Cardiac muscle cell (in vitro differentiated cells and primary cell): ENCODE data around the gene LRIT1. TPM values are rescaled to one million over a fixed set of nuclear protein-coding genes. Genes with fewer than 3 reads are reported as not detected.

Experiments
- DNase-seq, 2 donors: peaks; one replicate each; pipeline versions ENCODE4 v3.0.0 to v3.0.0-alpha.2; 2010 to 2017; ENCODE audit warnings: low read depth in 1 of 2, low spot score in 1 of 2
- H3K27ac ChIP-seq: fragments of 200-600 bp; sonication (generic); 2 replicates; pipeline ENCODE4 v1.5.1; 2016
- H3K27me3 ChIP-seq: fragments of 200-600 bp; sonication (generic); 2 replicates; pipeline ENCODE4 v1.6.0; 2016; ENCODE audit warnings: control low read depth
- H3K36me3 ChIP-seq: fragments of 200-600 bp; sonication (generic); 2 replicates; pipeline ENCODE4 v1.5.1; 2016; ENCODE audit warnings: control low read depth
- H3K4me1 ChIP-seq: fragments of 200-600 bp; sonication (generic); 2 replicates; pipeline ENCODE4 v1.8.1; 2017; ENCODE audit warnings: low read depth, mild to moderate bottlenecking, mixed run types
- H3K4me3 ChIP-seq: fragments of 200-600 bp; sonication (generic); 2 replicates; pipeline ENCODE4 v1.5.1; 2016; ENCODE audit warnings: mild to moderate bottlenecking
- H3K9me3 ChIP-seq: fragments of 200-600 bp; sonication (generic); 2 replicates; pipeline ENCODE4 v1.5.1; 2017; ENCODE audit warnings: low read depth, mild to moderate bottlenecking, control low read depth
- polyA plus RNA-seq: library from polyadenylated mRNA; unstranded; fragments of >200 nt; fragmentation: Nextera tagmentation; extraction: Ambion mirVana; gene quantifications from 2 replicates; pipeline ENCODE4 v1.2.1, GENCODE V29; 2016
- total RNA-seq: library from RNA; depleted of rRNA; stranded (reverse); fragments of >200 nt; gene quantifications from 2 replicates; pipeline ENCODE4 v1.2.3, GENCODE V29; 2016
- TF ChIP-seq, protein P1 (sequence below): IDR thresholded peaks from 2 replicates; pipeline ENCODE4 v1.5.1; 2012; ENCODE audit warnings: low read depth, mild to moderate bottlenecking, low read length

Gene LRIT1
- total and polyA plus RNA-seq, 2 experiments from 2014 or later = not detected

DNA sequence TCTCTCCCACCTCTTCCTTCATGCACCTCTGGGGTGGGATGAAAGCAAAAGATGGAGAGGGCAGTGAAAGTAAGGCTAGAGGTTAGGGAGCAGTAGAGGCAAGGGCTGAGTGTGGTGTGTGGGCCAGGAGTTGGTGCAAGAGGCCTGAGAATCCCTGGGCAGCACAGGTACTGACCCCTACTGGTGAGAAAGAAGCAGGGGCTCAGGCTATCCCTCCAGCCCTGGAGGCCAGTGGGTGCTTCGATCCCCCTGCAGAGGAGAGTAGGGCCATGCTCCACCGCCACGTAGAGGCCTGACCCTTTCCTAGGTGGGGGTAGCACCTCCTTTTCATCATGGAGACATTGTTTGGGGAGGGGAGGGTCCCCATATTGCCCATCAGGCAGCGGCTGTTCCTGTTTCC lies 37.2 kb downstream of the LRIT1 start:
- TF ChIP-seq, protein P1, sequence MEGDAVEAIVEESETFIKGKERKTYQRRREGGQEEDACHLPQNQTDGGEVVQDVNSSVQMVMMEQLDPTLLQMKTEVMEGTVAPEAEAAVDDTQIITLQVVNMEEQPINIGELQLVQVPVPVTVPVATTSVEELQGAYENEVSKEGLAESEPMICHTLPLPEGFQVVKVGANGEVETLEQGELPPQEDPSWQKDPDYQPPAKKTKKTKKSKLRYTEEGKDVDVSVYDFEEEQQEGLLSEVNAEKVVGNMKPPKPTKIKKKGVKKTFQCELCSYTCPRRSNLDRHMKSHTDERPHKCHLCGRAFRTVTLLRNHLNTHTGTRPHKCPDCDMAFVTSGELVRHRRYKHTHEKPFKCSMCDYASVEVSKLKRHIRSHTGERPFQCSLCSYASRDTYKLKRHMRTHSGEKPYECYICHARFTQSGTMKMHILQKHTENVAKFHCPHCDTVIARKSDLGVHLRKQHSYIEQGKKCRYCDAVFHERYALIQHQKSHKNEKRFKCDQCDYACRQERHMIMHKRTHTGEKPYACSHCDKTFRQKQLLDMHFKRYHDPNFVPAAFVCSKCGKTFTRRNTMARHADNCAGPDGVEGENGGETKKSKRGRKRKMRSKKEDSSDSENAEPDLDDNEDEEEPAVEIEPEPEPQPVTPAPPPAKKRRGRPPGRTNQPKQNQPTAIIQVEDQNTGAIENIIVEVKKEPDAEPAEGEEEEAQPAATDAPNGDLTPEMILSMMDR = peak; percentile 36
- Histone ChIP-seq H3K27ac (no peak overlapping the region), H3K4me3 (no peak overlapping the region), H3K4me1 (no peaks in the 10 kb centered on the region), H3K27me3 (peaks cover 17% of the 10 kb centered on the region), H3K9me3 (no peaks in the 10 kb centered on the region), H3K36me3 (no peaks in the 10 kb centered on the region)
- no peak for DNase-seq

DNA sequence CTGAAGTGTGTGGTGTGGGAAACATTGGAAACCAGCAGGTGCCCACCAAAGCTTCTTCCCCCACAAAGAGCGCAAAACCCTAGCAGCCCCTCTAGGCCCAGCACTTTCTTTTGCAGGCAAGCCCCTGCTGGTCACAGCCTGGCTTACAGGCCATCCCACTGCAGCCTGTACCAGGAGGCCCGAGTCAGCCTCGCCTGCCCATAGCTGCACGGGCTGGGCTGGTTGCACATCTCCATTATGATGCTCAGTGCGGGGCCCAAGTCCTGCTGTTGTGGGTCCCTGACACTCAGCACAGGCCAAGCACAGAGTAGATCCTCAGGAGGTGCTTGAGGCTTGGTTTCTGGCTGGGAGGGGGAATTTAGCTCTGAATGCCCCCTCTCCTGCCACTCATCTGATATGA lies 39.0 kb downstream of the LRIT1 start:
- no peak for DNase-seq
- TF ChIP-seq, protein P1 = no peak
- Histone ChIP-seq H3K27me3 (peaks cover 24% of the 10 kb centered on the region), H3K4me3 (no peak overlapping the region), H3K4me1 (no peaks in the 10 kb centered on the region), H3K9me3 (no peaks in the 10 kb centered on the region), H3K36me3 (no peaks in the 10 kb centered on the region), H3K27ac (no peak overlapping the region)

DNA sequence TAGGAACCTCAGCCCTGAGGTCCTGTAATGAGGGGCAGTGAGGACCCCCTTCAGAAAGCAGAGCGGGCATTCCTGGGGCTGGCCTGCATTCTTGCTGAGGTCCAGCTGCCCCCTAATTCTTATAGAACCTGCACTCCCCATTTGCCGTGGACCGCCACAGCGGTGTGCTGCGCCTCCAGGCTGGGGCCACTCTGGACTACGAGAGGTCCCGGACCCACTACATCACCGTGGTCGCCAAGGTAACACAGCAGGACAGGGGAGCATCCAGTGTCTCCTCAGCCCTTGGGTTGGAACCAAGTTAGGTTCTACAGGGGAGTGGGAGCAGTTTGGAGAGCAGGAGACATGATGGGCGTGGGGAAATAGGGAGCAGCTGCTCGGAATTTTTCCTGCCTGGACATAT lies 39.7 kb downstream of the LRIT1 start:
- TF ChIP-seq, protein P1 = no peak
- no peak for DNase-seq
- H3K36me3 ChIP-seq = no peaks in the 10 kb centered on the region
- H3K4me1 ChIP-seq = no peaks in the 10 kb centered on the region
- no peak overlapping the region for H3K4me3 ChIP-seq
- peaks cover 24% of the 10 kb centered on the region for H3K27me3 ChIP-seq
- H3K27ac ChIP-seq = no peak overlapping the region
- no peaks in the 10 kb centered on the region for H3K9me3 ChIP-seq

DNA sequence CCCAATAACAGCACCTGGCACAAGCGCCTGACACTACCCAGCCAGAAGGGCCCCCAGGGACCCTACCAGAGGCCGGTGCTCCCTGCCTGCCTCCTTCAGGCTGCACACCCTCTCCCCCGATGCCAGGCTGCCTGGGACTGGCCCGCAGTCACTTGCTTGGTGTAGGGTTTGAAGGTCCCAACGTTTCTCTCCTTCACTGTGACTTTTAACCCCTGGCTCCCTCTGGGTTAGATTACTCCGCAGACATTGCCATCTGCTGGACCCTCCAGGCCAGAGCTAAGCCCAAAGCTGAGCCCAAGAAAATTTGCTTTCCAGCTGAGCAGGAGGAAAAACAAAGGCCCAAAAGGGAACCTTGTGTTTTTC lies 40.1 kb downstream of the LRIT1 start:
- Histone ChIP-seq H3K4me3 (no peak overlapping the region), H3K36me3 (no peaks in the 10 kb centered on the region), H3K27me3 (peaks cover 29% of the 10 kb centered on the region), H3K9me3 (no peaks in the 10 kb centered on the region), H3K4me1 (no peaks in the 10 kb centered on the region), H3K27ac (no peak overlapping the region)
- no peak for DNase-seq
- TF ChIP-seq, protein P1 = no peak

DNA sequence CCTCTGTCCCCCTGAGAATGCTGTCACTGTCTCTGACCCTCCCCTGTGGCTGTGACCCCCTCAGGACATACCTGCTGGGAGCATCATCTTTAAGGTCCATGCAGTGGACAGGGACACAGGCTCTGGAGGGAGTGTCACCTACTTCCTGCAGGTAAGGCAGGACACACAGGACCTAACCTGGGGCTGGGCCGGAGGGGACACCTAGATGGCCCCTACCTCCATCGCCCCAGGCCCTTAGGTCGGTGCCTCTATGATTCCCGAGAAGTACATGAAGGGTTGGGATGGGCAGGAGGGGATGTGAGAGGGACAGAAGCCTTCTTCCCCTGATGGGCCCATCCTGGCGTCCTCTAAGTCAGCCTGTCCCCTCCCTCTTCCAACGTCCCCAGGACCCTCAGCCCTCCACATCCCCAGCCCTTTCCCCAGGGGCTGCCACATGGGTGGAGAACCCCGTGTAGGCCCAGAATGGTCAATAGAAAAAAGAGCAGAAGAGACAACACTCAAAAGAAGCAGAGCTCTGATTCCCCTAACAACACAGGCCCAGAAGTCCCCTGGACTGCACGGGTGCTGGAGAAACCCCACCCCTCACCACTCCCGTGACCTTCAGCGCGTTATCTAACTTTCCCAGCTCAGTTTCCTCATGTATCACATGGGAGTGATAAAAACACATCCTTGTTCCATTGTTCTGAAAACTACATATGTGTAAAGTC lies 40.7 kb downstream of the LRIT1 start:
- Histone ChIP-seq H3K36me3 (no peaks in the 10 kb centered on the region), H3K4me1 (no peaks in the 10 kb centered on the region), H3K9me3 (no peaks in the 10 kb centered on the region), H3K27me3 (peaks cover 34% of the 10 kb centered on the region), H3K4me3 (no peak overlapping the region), H3K27ac (no peak overlapping the region)
- TF ChIP-seq, protein P1 = no peak
- no peak for DNase-seq
